HEK293T (cell line): ENCODE measurements around the gene BTBD7.

ENCODE experiments used
- CTCF ChIA-PET: fragments of 350-600 bp; formaldehyde crosslinking; extraction: SDS; loops from one replicate; lab custom pipeline; 2021; ENCODE audit warnings: antibody characterized with exemption, inconsistent platforms; lab: Yijun Ruan, JAX
- POLR2A ChIA-PET: fragments of 350-600 bp; formaldehyde crosslinking; extraction: SDS; loops from one replicate; lab custom pipeline; 2020; ENCODE audit warnings: antibody characterized with exemption, inconsistent platforms; lab: Yijun Ruan, JAX
- DNase-seq: peaks from one replicate; pipeline ENCODE4 v3.0.0; 2012; ENCODE audit warnings: mixed read lengths; ENCODE audit errors: extremely low spot score
- ARNT ChIP-seq: fragments of 450-650 bp; IDR thresholded peaks from 2 replicates; pipeline ENCODE4 v1.6.1; 2017; ENCODE audit warnings: mild to moderate bottlenecking
- BHLHE40 ChIP-seq: fragments of 450-650 bp; IDR thresholded peaks from 2 replicates; pipeline ENCODE4 v1.6.1; 2016; ENCODE audit warnings: mild to moderate bottlenecking, moderate library complexity, borderline replicate concordance
- CTBP1 ChIP-seq: fragments of 450-650 bp; IDR thresholded peaks from 2 replicates; pipeline ENCODE4 v1.6.1; 2016; ENCODE audit warnings: borderline replicate concordance
- ELF4 ChIP-seq: fragments of 450-650 bp; IDR thresholded peaks from 2 replicates; pipeline ENCODE4 v1.6.1; 2017; ENCODE audit warnings: antibody characterized with exemption
- FOXA1 ChIP-seq: fragments of 450-650 bp; IDR thresholded peaks from 2 replicates; pipeline ENCODE4 v1.6.1; 2016; ENCODE audit warnings: mild to moderate bottlenecking
- FOXK2 ChIP-seq: fragments of 450-650 bp; IDR thresholded peaks from 2 replicates; pipeline ENCODE4 v1.6.1; 2016; ENCODE audit warnings: mild to moderate bottlenecking
- FOXM1 ChIP-seq: fragments of 450-650 bp; IDR thresholded peaks from 2 replicates; pipeline ENCODE4 v1.6.1; 2017; ENCODE audit warnings: mild to moderate bottlenecking, borderline replicate concordance
- HDGF ChIP-seq: fragments of 450-650 bp; IDR thresholded peaks from 2 replicates; pipeline ENCODE4 v1.6.1; 2017; ENCODE audit warnings: antibody characterized with exemption, borderline replicate concordance
- L3MBTL2 ChIP-seq: fragments of 450-650 bp; conservative IDR thresholded peaks from 2 replicates; pipeline ENCODE4 v1.6.1; 2016; ENCODE audit warnings: mild to moderate bottlenecking
- LEF1 ChIP-seq: fragments of 450-650 bp; IDR thresholded peaks from 2 replicates; pipeline ENCODE4 v1.6.1; 2017; ENCODE audit warnings: mild to moderate bottlenecking, borderline replicate concordance
- NFRKB ChIP-seq: fragments of 450-650 bp; IDR thresholded peaks from 2 replicates; pipeline ENCODE4 v1.6.1; 2016; ENCODE audit warnings: mild to moderate bottlenecking, moderate library complexity
- SP1 ChIP-seq: fragments of 450-650 bp; IDR thresholded peaks from 2 replicates; pipeline ENCODE4 v1.6.1; 2017
- SUZ12 ChIP-seq: fragments of 450-650 bp; IDR thresholded peaks from 2 replicates; pipeline ENCODE4 v1.6.1; 2016; ENCODE audit warnings: mild to moderate bottlenecking
- TARDBP ChIP-seq: fragments of 450-650 bp; IDR thresholded peaks from 2 replicates; pipeline ENCODE4 v1.6.1; 2016
- ZNF384 ChIP-seq: fragments of 450-650 bp; IDR thresholded peaks from 2 replicates; pipeline ENCODE4 v1.6.1; 2016
- TF ChIP-seq, protein P1 (sequence below): fragments of 450-650 bp; IDR thresholded peaks from 2 replicates; pipeline ENCODE4 v1.6.1; 2016

Gene BTBD7

GRCh38 chr14:93348292-93348691 is 15.5 kb upstream of the BTBD7 start:
- DNase-seq = no peak
- TF ChIP-seq FOXK2 (no peak), BHLHE40 (no peak), CTBP1 (no peak), ELF4 (no peak), TARDBP (no peak), LEF1 (no peak), FOXM1 (no peak), FOXA1 (no peak), NFRKB (no peak), SUZ12 (no peak), SP1 (no peak), HDGF (no peak), ZNF384 (no peak), ARNT (no peak), L3MBTL2 (no peak)
- TF ChIP-seq, protein P1, sequence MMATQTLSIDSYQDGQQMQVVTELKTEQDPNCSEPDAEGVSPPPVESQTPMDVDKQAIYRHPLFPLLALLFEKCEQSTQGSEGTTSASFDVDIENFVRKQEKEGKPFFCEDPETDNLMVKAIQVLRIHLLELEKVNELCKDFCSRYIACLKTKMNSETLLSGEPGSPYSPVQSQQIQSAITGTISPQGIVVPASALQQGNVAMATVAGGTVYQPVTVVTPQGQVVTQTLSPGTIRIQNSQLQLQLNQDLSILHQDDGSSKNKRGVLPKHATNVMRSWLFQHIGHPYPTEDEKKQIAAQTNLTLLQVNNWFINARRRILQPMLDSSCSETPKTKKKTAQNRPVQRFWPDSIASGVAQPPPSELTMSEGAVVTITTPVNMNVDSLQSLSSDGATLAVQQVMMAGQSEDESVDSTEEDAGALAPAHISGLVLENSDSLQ = no peak
- ChIA-PET POLR2A (no interaction called here), CTCF (no interaction called here)

DNA sequence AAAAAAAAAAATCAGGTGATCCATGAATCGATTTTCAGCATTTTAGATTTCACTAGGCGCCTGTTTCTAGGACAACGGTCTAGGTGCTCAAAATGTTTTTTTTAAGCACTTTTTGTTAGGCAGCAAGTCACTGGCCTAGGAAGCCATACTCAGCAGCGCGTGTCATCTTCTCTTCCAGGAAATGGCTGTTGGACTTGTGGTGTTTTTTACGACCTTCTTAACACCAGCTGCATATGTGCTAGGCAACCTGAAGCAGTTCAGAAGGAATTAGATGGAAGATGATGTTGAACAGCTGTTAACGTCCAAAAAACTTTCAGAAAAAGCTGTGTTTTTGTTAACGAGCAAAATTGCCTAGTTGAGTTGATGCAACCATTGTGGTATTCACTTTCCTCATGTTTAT is 15.0 kb upstream of the BTBD7 start:
- DNase-seq = no peak

GRCh38 chr14:93346926-93347721 is 14.3 kb upstream of the BTBD7 start, which contains the start of gene COX8C:
Gene COX8C, plus strand, starts transcription at chr14:93347182. Its CDS starts 87 bp downstream, at chr14:93347269.
- CTCF ChIA-PET = no interaction called here
- no peak for DNase-seq
- POLR2A ChIA-PET = no interaction called here
- TF ChIP-seq ZNF384 (no peak), SP1 (no peak), LEF1 (no peak), SUZ12 (no peak), ELF4 (no peak), BHLHE40 (no peak), FOXK2 (no peak), FOXM1 (no peak), TARDBP (no peak), L3MBTL2 (no peak), FOXA1 (no peak), CTBP1 (no peak), HDGF (no peak), ARNT (no peak), NFRKB (no peak)
- TF ChIP-seq, protein P1 = no peak

More for the DNA sequence above, 15.0 kb upstream of the BTBD7 start:
- no peak for TF ChIP-seq FOXK2
- no peak for TF ChIP-seq BHLHE40
- TF ChIP-seq HDGF = no peak
- TF ChIP-seq ELF4 = no peak
- TF ChIP-seq ZNF384 = no peak
- TF ChIP-seq LEF1 = no peak
- no peak for TF ChIP-seq ARNT
- TF ChIP-seq, protein P1 = no peak
- TF ChIP-seq L3MBTL2 = no peak
- no peak for TF ChIP-seq SP1
- TF ChIP-seq SUZ12 = no peak
- no peak for TF ChIP-seq TARDBP
- no peak for TF ChIP-seq FOXA1
- TF ChIP-seq NFRKB = no peak
- no peak for TF ChIP-seq FOXM1
- POLR2A ChIA-PET = no interaction called here
- CTCF ChIA-PET = no interaction called here

GRCh38 chr14:93343797-93344196 is 11.0 kb upstream of the BTBD7 start:
- ChIA-PET POLR2A (no interaction called here), CTCF (no interaction called here)
- TF ChIP-seq LEF1 (no peak), FOXA1 (no peak), ARNT (no peak), ELF4 (no peak)
- DNase-seq = no peak

GRCh38 chr14:93343266-93343665 is 10.4 kb upstream of the BTBD7 start:
- POLR2A ChIA-PET = no interaction called here
- CTCF ChIA-PET = no interaction called here
- TF ChIP-seq NFRKB = no peak
- TF ChIP-seq ZNF384 = no peak
- no peak for TF ChIP-seq FOXM1
- TF ChIP-seq TARDBP = no peak
- TF ChIP-seq L3MBTL2 = no peak
- no peak for TF ChIP-seq HDGF
- no peak for TF ChIP-seq SP1
- TF ChIP-seq ARNT = no peak
- TF ChIP-seq ELF4 = no peak
- no peak for TF ChIP-seq BHLHE40
- TF ChIP-seq FOXA1 = no peak
- TF ChIP-seq, protein P1 = no peak
- no peak for TF ChIP-seq CTBP1
- TF ChIP-seq FOXK2 = no peak
- TF ChIP-seq SUZ12 = no peak
- TF ChIP-seq LEF1 = no peak
- DNase-seq = no peak
